Esophagus squamous epithelium (tissue), 4 donors: ENCODE measurements around the gene TEX2.

Source experiments
- CTCF ChIP-seq, 6 experiments: fragments of 450-650 bp in 4 of 6; fragments of 200-600 bp in 2 of 6; sonication (generic) in 2 of 6; IDR thresholded peaks; one replicate each; pipeline ENCODE4 v1.5.1; 2016 to 2019; ENCODE audit warnings: antibody characterized with exemption in 6 of 6, mild to moderate bottlenecking in 4 of 6, moderate library complexity in 4 of 6
- POLR2A ChIP-seq, 4 donors: fragments of 450-650 bp; IDR thresholded peaks; one replicate each; pipeline ENCODE4 v1.6.1; 2017; ENCODE audit warnings: antibody characterized with exemption in 4 of 4, mild to moderate bottlenecking in 4 of 4, moderate library complexity in 3 of 4

DNA sequence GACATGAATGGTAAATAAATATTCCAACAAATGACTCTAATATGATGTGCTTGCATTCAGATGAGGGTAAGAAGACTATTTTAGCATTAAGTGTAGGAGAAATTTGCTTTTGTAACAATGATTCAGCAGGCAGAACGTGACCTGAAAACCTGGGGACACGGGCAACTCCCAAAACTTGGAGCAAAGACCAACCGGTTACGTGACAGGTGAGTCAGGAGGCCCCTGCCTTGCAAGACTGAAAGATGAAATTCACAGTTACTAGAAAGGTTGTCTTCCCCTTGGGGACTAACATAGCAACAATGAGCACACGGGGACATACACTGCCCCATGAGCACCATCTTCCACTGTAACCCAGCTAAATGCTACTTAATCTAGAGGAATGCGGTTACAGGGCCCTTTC is 99.6 kb downstream of the TEX2 start:
- TF ChIP-seq POLR2A (IDR thresholded peaks at IDR 0.05) (no peak), CTCF (IDR thresholded peaks at IDR 0.05) (no peak)
